Neutrophil (primary cell): ENCODE measurements around the gene DAD1.

Source experiments
- H3K27ac ChIP-seq: fragments of 200-600 bp; sonication (generic); 2 replicates; pipeline ENCODE4 v1.5.1; 2016; ENCODE audit warnings: mild to moderate bottlenecking, moderate library complexity
- H3K27me3 ChIP-seq: fragments of 200-600 bp; sonication (generic); 2 replicates; pipeline ENCODE4 v1.6.0; 2016; ENCODE audit warnings: mild to moderate bottlenecking
- H3K36me3 ChIP-seq: fragments of 200-600 bp; sonication (generic); 2 replicates; pipeline ENCODE4 v1.5.1; 2017
- H3K4me1 ChIP-seq, 2 experiments: fragments of 200-600 bp in 1 of 2; sonication (generic) in 1 of 2; 1 replicate in 1 of 2; 2 replicates in 1 of 2; pipeline versions ENCODE4 v1.5.1 to v1.6.1; 2013 to 2016; ENCODE audit warnings: low read depth in 1 of 2, low read length in 1 of 2, mild to moderate bottlenecking in 1 of 2, moderate library complexity in 1 of 2; ENCODE audit not compliant: control insufficient read depth in 1 of 2, insufficient read depth in 1 of 2
- H3K4me3 ChIP-seq, 2 experiments: fragments of 200-600 bp in 1 of 2; sonication (generic) in 1 of 2; 1 replicate in 1 of 2; 2 replicates in 1 of 2; pipeline ENCODE4 v1.5.1; 2013 to 2016; ENCODE audit warnings: low read depth in 1 of 2, low read length in 1 of 2, mild to moderate bottlenecking in 1 of 2, moderate library complexity in 1 of 2
- H3K9me3 ChIP-seq: fragments of 200-600 bp; sonication (generic); 2 replicates; pipeline ENCODE4 v1.5.1; 2016
- CTCF ChIP-seq: fragments of 200-600 bp; sonication (generic); IDR thresholded peaks from 2 replicates; pipeline ENCODE4 v1.5.1; 2016; ENCODE audit warnings: antibody characterized with exemption

DAD1 gene

GRCh38 chr14:22549324-22549962, 39.6 kb downstream of the DAD1 start:
- no peaks in the 10 kb centered on the region for H3K9me3 ChIP-seq
- H3K4me1 ChIP-seq: peaks cover 23 to 24% of the 10 kb centered on the region in 2 experiments
- H3K27me3 ChIP-seq: no peaks in the 10 kb centered on the region
- no peak overlapping the region for H3K27ac ChIP-seq
- no peaks in the 10 kb centered on the region for H3K36me3 ChIP-seq
- no peak overlapping the region for H3K4me3 ChIP-seq
- TF ChIP-seq CTCF: no peak

DNA sequence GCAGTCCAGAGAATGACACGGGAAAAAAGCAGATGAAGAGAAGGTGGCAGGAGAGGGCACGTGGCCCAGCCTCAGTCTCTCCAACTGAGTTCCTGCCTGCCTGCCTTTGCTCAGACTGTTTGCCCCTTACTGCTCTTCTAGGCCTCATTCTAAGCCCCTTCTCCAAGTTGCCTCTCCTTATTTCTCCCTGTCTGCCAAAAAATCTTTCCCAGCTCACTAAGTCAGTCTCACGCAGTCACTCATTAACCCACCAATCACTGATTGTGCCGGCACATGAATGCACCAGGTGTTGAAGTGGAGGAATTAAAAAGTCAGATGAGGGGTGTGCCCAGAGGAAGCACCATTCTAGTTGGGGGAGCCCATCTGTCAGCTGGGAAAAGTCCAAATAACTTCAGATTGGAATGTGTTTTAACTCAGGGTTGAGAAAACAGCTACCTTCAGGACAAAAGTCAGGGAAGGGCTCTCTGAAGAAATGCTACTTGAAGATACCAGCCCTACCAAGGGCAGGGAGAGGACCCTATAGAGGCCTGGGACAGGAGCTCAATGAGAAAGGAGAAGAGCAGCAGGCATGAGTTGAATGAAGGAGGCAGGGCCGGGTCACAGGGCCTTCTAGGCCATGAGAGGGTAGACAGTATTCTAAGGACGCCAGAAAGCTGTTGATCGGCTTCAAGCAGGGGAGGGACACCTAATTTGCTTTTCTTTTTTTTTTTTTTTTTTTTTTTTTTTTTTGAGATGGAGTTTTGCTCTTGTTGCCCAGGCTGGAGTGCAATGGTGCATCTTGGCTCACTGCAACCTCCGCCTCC, 40.9 kb downstream of the DAD1 start:
- Histone ChIP-seq H3K36me3 (no peaks in the 10 kb centered on the region), H3K27ac (no peak overlapping the region), H3K4me1 (peaks cover 23 to 24% of the 10 kb centered on the region in 2 experiments), H3K4me3 (no peak overlapping the region), H3K27me3 (no peaks in the 10 kb centered on the region), H3K9me3 (no peaks in the 10 kb centered on the region)
- no peak for TF ChIP-seq CTCF

DNA sequence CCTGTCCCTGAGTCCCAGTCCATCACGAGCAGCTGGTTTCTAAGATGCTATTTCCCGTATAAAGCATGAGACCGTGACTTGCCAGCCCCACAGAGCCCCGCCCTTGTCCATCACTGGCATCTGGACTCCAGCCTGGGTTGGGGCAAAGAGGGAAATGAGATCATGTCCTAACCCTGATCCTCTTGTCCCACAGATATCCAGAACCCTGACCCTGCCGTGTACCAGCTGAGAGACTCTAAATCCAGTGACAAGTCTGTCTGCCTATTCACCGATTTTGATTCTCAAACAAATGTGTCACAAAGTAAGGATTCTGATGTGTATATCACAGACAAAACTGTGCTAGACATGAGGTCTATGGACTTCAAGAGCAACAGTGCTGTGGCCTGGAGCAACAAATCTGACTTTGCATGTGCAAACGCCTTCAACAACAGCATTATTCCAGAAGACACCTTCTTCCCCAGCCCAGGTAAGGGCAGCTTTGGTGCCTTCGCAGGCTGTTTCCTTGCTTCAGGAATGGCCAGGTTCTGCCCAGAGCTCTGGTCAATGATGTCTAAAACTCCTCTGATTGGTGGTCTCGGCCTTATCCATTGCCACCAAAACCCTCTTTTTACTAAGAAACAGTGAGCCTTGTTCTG, 41.6 kb downstream of the DAD1 start:
- H3K9me3 ChIP-seq: no peaks in the 10 kb centered on the region
- peaks cover 23 to 24% of the 10 kb centered on the region in 2 experiments for H3K4me1 ChIP-seq
- no peak overlapping the region for H3K4me3 ChIP-seq
- no peak for TF ChIP-seq CTCF
- H3K27ac ChIP-seq: no peak overlapping the region
- no peaks in the 10 kb centered on the region for H3K36me3 ChIP-seq
- no peaks in the 10 kb centered on the region for H3K27me3 ChIP-seq

GRCh38 chr14:22546722-22547071, 42.3 kb downstream of the DAD1 start:
- Histone ChIP-seq H3K4me1 (peaks cover 19% of the 10 kb centered on the region in 2 experiments), H3K4me3 (no peak overlapping the region), H3K27ac (no peak overlapping the region), H3K27me3 (no peaks in the 10 kb centered on the region), H3K36me3 (no peaks in the 10 kb centered on the region), H3K9me3 (no peaks in the 10 kb centered on the region)
- TF ChIP-seq CTCF: no peak

GRCh38 chr14:22545842-22546721, 42.9 kb downstream of the DAD1 start:
- no peak overlapping the region for H3K27ac ChIP-seq
- H3K4me1 ChIP-seq: peaks cover 13% of the 10 kb centered on the region in 2 experiments
- H3K4me3 ChIP-seq: no peak overlapping the region
- no peaks in the 10 kb centered on the region for H3K9me3 ChIP-seq
- no peak for TF ChIP-seq CTCF
- no peaks in the 10 kb centered on the region for H3K27me3 ChIP-seq
- no peaks in the 10 kb centered on the region for H3K36me3 ChIP-seq
